A549 (cell line): ENCODE results near the gene PCDHA7.

Experiments used
- CTCF ChIP-seq: fragments of >200 bp; sonication (Bioruptor Twin); formaldehyde crosslinking; IDR thresholded peaks from 3 replicates; pipeline ENCODE4 v1.5.1; 2016
- ESRRA ChIP-seq: fragments of 150-350 bp; IDR thresholded peaks from 2 replicates; pipeline ENCODE4 v1.6.1; 2014; ENCODE audit warnings: mild to moderate bottlenecking, low read length, borderline replicate concordance
- HDAC2 ChIP-seq: fragments of 200-600 bp; sonication (generic); IDR thresholded peaks from 2 replicates; pipeline ENCODE4 v1.6.1; 2016
- HES2 ChIP-seq: fragments of >200 bp; sonication (Bioruptor Twin); formaldehyde crosslinking; IDR thresholded peaks from 2 replicates; pipeline ENCODE4 v1.6.1; 2016
- JUN ChIP-seq, 2 experiments: fragments of >200 bp; sonication (Bioruptor Twin); formaldehyde crosslinking; IDR thresholded peaks; 2 replicates in 1 of 2; 3 replicates in 1 of 2; pipeline ENCODE4 v1.6.1; 2016 to 2017
- MAX ChIP-seq: IDR thresholded peaks from 2 replicates; pipeline ENCODE4 v1.6.1; 2012
- MYC ChIP-seq: IDR thresholded peaks from 2 replicates; pipeline ENCODE4 v1.6.1; 2012; ENCODE audit warnings: mild to moderate bottlenecking, inconsistent platforms, low read length, improper control_type of control experiment, borderline replicate concordance
- POLR2A ChIP-seq: IDR thresholded peaks from 2 replicates; pipeline ENCODE4 v1.6.1; 2012; ENCODE audit warnings: mild to moderate bottlenecking, low read length
- REST ChIP-seq: fragments of 200-600 bp; sonication (generic); IDR thresholded peaks from 2 replicates; pipeline ENCODE4 v1.6.1; 2016; ENCODE audit warnings: antibody characterized with exemption, mild to moderate bottlenecking, moderate library complexity
- RFX5 ChIP-seq: fragments of 450-650 bp; IDR thresholded peaks from 2 replicates; pipeline ENCODE4 v1.7.1; 2014; ENCODE audit warnings: antibody characterized with exemption, mild to moderate bottlenecking, moderate library complexity
- USF2 ChIP-seq: fragments of 450-650 bp; IDR thresholded peaks from 2 replicates; pipeline ENCODE4 v1.6.1; 2014; ENCODE audit warnings: antibody characterized with exemption
- ZNF302 ChIP-seq: fragments of 250-450 bp; sonication (Bioruptor Pico); IDR thresholded peaks from 2 replicates; pipeline ENCODE4 v1.9.0; 2021; ENCODE audit warnings: inconsistent platforms, mild to moderate bottlenecking, moderate library complexity
- ZSCAN20 ChIP-seq: fragments of 250-450 bp; sonication (Bioruptor Pico); IDR thresholded peaks from 2 replicates; pipeline ENCODE4 v1.8.0; 2022; ENCODE audit warnings: mild to moderate bottlenecking, moderate library complexity

- TF ChIP-seq REST (no peak), ZNF302 (no peak), USF2 (no peak), CTCF (no peak), RFX5 (no peak), ZSCAN20 (no peak), HDAC2 (no peak), POLR2A (no peak), MYC (no peak), ESRRA (no peak), JUN (IDR thresholded peaks at IDR 0.05) (no peak), HES2 (no peak), MAX (no peak)
Measured at GRCh38 chr5:140795259-140795641, 38.8 kb upstream of the PCDHA7 start.
